ENCODE data around the gene GCNT3.

GCNT3 gene

GRCh38 chr15:59646277-59646676 lies 34.7 kb downstream of the GCNT3 start:
- no peak for ATAC-seq (replicated peaks)
- H3K36me3 Mint-ChIP-seq, result peaks cover 22 to 24% of the 10 kb centered on the region in 2 donors
- H3K4me1 Mint-ChIP-seq, result no peaks in the 10 kb centered on the region
- no peak for DNase-seq
- no peaks in the 10 kb centered on the region for H3K27me3 Mint-ChIP-seq
- no peak overlapping the region for H3K27ac Mint-ChIP-seq
- no peak overlapping the region for H3K4me3 Mint-ChIP-seq
- H3K9me3 Mint-ChIP-seq, result no peaks in the 10 kb centered on the region

DNA sequence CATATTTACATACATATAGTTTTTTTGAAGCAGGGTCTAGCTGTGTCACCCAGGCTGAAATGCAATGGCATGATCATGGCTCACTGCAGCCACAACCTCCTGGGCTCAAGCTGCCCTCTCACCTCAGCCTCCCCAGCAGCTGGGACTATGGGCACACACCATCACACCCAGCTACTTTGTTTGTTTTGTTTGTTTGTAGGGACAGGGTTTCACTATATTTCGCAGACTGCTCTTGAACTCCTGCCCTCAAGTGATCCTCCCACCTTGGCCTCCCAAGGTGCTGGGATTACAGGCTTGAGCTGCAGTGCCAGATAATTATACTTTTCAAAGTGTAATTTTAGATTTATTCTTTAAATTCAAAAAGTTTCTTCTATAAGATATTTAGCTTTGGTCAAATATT lies 35.5 kb downstream of the GCNT3 start:
- Mint-ChIP-seq H3K9me3 (no peaks in the 10 kb centered on the region), H3K36me3 (peaks cover 24% of the 10 kb centered on the region in 2 donors), H3K27ac (no peak overlapping the region), H3K27me3 (no peaks in the 10 kb centered on the region), H3K4me3 (no peak overlapping the region), H3K4me1 (no peaks in the 10 kb centered on the region)
- DNase-seq, result no peak
- no peak for ATAC-seq (replicated peaks)

DNA sequence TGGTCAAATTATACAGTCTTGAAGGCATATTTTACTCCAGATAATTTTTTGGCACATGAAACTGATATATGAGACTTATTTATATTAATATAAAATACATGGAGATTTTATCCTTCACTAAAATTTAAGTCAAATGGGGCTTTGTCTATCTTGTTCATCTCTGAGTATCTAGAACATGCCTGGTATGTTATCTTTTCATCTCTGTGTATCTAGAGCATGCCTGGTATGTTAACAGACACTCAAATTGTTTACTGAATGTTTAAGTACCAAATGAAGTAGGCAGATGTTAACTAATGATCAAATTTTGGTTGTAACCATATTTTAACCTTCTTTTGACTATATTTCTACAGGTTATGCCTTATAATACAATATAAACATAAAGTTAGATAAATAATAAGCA lies 38.0 kb downstream of the GCNT3 start:
- Mint-ChIP-seq H3K9me3 (no peaks in the 10 kb centered on the region), H3K27me3 (no peaks in the 10 kb centered on the region), H3K4me1 (peaks cover 0 to 3% of the 10 kb centered on the region in 2 donors), H3K27ac (no peak overlapping the region), H3K4me3 (no peak overlapping the region), H3K36me3 (peaks cover 28 to 29% of the 10 kb centered on the region in 2 donors)
- ATAC-seq (replicated peaks) (no peak), DNase-seq (no peak)

DNA sequence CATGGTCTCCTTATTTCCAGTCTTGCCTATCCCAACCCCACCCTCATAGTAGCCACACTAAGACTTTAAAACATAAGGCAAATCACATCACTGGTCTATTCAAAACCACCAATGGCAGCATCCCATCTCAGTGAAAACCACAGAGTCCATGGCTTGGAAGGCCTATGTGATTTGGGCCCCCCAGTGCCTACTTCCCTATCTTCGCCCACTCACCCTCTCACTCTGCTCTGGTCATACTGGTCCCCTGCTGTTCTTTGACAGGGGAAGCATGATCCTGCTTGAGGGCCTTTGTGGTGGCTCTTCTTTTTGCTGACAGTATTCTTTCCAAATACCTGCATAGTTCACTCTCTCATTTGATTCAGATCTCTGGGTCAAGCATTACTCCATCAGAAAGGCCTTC lies 42.5 kb downstream of the GCNT3 start:
- Mint-ChIP-seq H3K9me3 (no peaks in the 10 kb centered on the region), H3K27ac (no peak overlapping the region), H3K4me3 (no peak overlapping the region), H3K36me3 (peaks cover 13 to 22% of the 10 kb centered on the region in 2 donors), H3K4me1 (peaks cover 3 to 7% of the 10 kb centered on the region in 2 donors), H3K27me3 (no peaks in the 10 kb centered on the region)
- peak; percentile 18 to 27 for ATAC-seq (replicated peaks)
- no peak for DNase-seq

- peak; percentile 91 for DNase-seq
- no peak within 1 kb of the TSS for H3K27ac Mint-ChIP-seq
- H3K36me3 Mint-ChIP-seq, result peaks cover 14 to 30% of the 10 kb centered on the region in 2 donors
- no peak within 1 kb of the TSS for H3K4me3 Mint-ChIP-seq
- peaks cover 6 to 13% of the 10 kb centered on the region in 2 donors for H3K4me1 Mint-ChIP-seq
- ATAC-seq (replicated peaks), result peak; percentile 99 to 100
- no peaks in the 10 kb centered on the region for H3K9me3 Mint-ChIP-seq
- H3K27me3 Mint-ChIP-seq, result no peaks in the 10 kb centered on the region
These were observed 45.5 kb downstream of the GCNT3 start, which contains the start of gene GTF2A2 for GRCh38 chr15:59656897-59657634. Gene GTF2A2 (minus strand): TSS chr15:59657515. CDS start chr15:59652277, 5,238 bp downstream.

- Mint-ChIP-seq H3K4me1 (peaks cover 6 to 13% of the 10 kb centered on the region in 2 donors), H3K27me3 (no peaks in the 10 kb centered on the region), H3K27ac (no peak overlapping the region), H3K9me3 (no peaks in the 10 kb centered on the region), H3K36me3 (peaks cover 11 to 26% of the 10 kb centered on the region in 2 donors), H3K4me3 (no peak overlapping the region)
- no peak for DNase-seq
- ATAC-seq (replicated peaks), result no peak
These were observed 46.1 kb downstream of the GCNT3 start for GRCh38 chr15:59657635-59658125.

DNA sequence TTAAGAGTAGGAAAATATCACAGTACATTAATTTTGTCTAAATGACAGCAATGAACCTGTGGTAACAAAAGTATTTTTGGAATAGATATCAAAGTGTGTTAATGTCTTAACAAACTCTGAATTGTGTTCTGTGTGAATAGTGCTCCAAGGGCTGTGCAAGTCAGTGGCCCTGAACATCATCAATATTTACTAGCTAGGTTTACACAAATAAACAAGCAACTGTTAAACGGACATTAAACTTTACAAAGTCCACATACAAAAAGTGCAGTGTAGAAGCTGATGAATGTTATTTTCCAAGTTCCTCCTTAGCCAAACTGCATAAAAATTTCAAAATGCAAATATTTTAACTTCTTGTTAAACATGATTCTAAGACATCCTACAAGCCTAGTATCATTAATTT lies 47.8 kb downstream of the GCNT3 start:
- ATAC-seq (replicated peaks), result no peak
- Mint-ChIP-seq H3K27ac (no peak overlapping the region), H3K4me1 (peaks cover 2 to 13% of the 10 kb centered on the region in 2 donors), H3K4me3 (no peak overlapping the region), H3K27me3 (no peaks in the 10 kb centered on the region), H3K9me3 (no peaks in the 10 kb centered on the region), H3K36me3 (peaks cover 7 to 21% of the 10 kb centered on the region in 2 donors)
- no peak for DNase-seq

- Mint-ChIP-seq H3K4me1 (peaks cover 2 to 16% of the 10 kb centered on the region in 2 donors), H3K36me3 (peaks cover 12 to 26% of the 10 kb centered on the region in 2 donors), H3K9me3 (no peaks in the 10 kb centered on the region), H3K27ac (no peak overlapping the region), H3K4me3 (no peak overlapping the region), H3K27me3 (no peaks in the 10 kb centered on the region)
- ATAC-seq (replicated peaks), result no peak
- DNase-seq, result no peak
These were observed 50.7 kb downstream of the GCNT3 start for GRCh38 chr15:59662260-59662659.

DNA sequence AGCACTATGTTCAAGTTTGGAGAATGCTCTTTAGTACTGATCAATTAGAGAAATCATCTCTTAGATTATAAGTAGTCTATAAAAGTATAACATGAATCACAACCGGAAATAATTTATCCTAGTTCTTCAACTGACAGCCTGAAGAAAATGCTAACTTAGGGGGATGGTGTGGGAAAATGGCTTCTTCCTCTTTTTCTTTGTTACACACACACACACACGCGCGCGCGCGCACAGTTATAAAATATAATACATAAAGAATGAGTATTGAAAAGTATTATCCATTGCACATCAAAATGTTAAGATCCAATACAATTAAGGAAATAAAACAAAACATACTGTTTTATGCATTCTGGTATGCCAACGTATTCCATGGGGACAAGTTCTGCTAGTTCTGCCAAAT lies 57.0 kb downstream of the GCNT3 start:
- ATAC-seq (replicated peaks) (no peak), DNase-seq (no peak)
- no peak overlapping the region for H3K27ac Mint-ChIP-seq
- no peaks in the 10 kb centered on the region for H3K9me3 Mint-ChIP-seq
- H3K4me1 Mint-ChIP-seq, result peaks cover 0 to 5% of the 10 kb centered on the region in 2 donors
- H3K4me3 Mint-ChIP-seq, result no peak overlapping the region
- peaks cover 16 to 31% of the 10 kb centered on the region in 2 donors for H3K36me3 Mint-ChIP-seq
- H3K27me3 Mint-ChIP-seq, result no peaks in the 10 kb centered on the region
